Right atrium auricular region (tissue), 2 donors: ENCODE data around the gene PLXNB2. TPM values are rescaled to one million over a fixed set of nuclear protein-coding genes. Genes with fewer than 3 reads are reported as not detected.

Source experiments
- DNase-seq: peaks from one replicate; pipeline ENCODE4 v3.0.0-alpha.2; 2019; ENCODE audit warnings: low spot score
- H3K27ac ChIP-seq, 2 donors: fragments of 200-600 bp; sonication (generic); 1 replicate in 1 of 2; 2 replicates in 1 of 2; pipeline ENCODE4 v1.5.1; 2016 to 2019
- H3K27me3 ChIP-seq, 2 donors: fragments of 200-600 bp; sonication (generic); one replicate each; pipeline versions ENCODE4 v1.5.1 to v1.6.0; 2017 to 2019
- H3K36me3 ChIP-seq: fragments of 200-600 bp; sonication (generic); one replicate; pipeline ENCODE4 v1.5.1; 2016
- H3K4me1 ChIP-seq, 2 donors: fragments of 200-600 bp; sonication (generic); one replicate each; pipeline versions ENCODE4 v1.5.1 to v1.6.0; 2017 to 2019
- H3K4me3 ChIP-seq, 2 donors: fragments of 200-600 bp; sonication (generic); 1 replicate in 1 of 2; 2 replicates in 1 of 2; pipeline ENCODE4 v1.5.1; 2017 to 2019; ENCODE audit warnings: mild to moderate bottlenecking in 1 of 2, moderate library complexity in 1 of 2
- H3K9me3 ChIP-seq, 2 donors: fragments of 200-600 bp; sonication (generic); one replicate each; pipeline ENCODE4 v1.5.1; 2019
- total RNA-seq, 2 donors: library from RNA; depleted of rRNA; stranded (reverse); fragments of >200 nt; gene quantifications; one replicate each; pipeline ENCODE4 v1.1.0, GENCODE V29; 2016
- TF ChIP-seq, protein P1 (sequence below), 2 donors: fragments of 200-600 bp; sonication (generic); IDR thresholded peaks; one replicate each; pipeline ENCODE4 v1.5.1; 2019; ENCODE audit warnings: antibody characterized with exemption in 2 of 2

Gene PLXNB2
- total RNA-seq, 2 donors from 2014 or later, result 60.3 to 92.8 TPM

DNA sequence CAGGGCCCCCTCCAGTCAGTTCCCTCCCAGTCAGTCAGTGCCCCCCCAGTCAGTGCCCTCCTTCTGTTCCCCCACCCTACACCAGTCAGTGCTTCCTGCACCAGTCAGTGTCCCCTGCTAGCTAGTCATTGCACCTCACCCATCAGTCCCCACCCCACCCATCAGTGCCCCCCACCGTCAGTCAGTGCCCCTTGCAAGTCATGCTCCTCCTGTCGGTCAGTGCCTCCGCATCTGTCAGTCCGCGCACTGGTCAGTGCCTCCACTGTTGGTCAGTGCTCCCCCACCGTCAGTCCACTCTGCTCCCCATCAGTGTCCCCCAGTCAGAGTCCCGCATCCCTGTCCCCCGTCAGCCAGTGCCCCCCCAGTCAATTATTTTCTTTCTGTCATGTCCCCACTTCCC lies 39.0 kb upstream of the PLXNB2 start:
- Histone ChIP-seq H3K27ac (no peak overlapping the region), H3K4me3 (no peak overlapping the region), H3K27me3 (no peaks in the 10 kb centered on the region), H3K9me3 (no peaks in the 10 kb centered on the region), H3K4me1 (peaks cover 0 to 28% of the 10 kb centered on the region in 2 donors), H3K36me3 (no peaks in the 10 kb centered on the region)
- no peak for DNase-seq
- TF ChIP-seq, protein P1, sequence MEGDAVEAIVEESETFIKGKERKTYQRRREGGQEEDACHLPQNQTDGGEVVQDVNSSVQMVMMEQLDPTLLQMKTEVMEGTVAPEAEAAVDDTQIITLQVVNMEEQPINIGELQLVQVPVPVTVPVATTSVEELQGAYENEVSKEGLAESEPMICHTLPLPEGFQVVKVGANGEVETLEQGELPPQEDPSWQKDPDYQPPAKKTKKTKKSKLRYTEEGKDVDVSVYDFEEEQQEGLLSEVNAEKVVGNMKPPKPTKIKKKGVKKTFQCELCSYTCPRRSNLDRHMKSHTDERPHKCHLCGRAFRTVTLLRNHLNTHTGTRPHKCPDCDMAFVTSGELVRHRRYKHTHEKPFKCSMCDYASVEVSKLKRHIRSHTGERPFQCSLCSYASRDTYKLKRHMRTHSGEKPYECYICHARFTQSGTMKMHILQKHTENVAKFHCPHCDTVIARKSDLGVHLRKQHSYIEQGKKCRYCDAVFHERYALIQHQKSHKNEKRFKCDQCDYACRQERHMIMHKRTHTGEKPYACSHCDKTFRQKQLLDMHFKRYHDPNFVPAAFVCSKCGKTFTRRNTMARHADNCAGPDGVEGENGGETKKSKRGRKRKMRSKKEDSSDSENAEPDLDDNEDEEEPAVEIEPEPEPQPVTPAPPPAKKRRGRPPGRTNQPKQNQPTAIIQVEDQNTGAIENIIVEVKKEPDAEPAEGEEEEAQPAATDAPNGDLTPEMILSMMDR (IDR thresholded peaks at IDR 0.05), result no peak

DNA sequence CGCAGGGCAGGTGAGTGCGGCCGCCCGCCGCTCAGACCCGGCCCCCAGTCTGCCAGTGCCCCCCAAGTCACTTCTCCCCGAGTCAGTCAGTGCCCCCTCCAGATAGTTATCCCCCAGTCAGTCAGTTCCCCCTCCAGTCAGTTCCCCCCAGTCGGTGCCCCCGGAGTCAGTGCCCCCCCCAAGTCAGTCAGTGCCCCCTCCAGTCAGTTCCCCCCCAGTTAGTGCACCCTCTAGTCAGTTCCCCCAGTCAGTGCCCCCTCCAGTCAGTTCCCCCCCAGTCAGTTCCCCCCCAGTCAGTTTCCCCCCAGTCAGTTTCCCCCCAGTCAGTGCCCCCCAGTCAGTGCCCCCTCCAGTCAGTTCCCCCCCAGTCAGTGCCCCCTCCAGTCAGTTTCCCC lies 36.1 kb upstream of the PLXNB2 start:
- Histone ChIP-seq H3K36me3 (no peaks in the 10 kb centered on the region), H3K27ac (peak overlapping the region; percentile 78 to 84), H3K4me3 (peak overlapping the region; percentile 94 to 95), H3K9me3 (no peaks in the 10 kb centered on the region), H3K4me1 (peaks cover 0 to 28% of the 10 kb centered on the region in 2 donors), H3K27me3 (no peaks in the 10 kb centered on the region)
- DNase-seq, result no peak
- TF ChIP-seq, protein P1 (IDR thresholded peaks at IDR 0.05), result no peak

DNA sequence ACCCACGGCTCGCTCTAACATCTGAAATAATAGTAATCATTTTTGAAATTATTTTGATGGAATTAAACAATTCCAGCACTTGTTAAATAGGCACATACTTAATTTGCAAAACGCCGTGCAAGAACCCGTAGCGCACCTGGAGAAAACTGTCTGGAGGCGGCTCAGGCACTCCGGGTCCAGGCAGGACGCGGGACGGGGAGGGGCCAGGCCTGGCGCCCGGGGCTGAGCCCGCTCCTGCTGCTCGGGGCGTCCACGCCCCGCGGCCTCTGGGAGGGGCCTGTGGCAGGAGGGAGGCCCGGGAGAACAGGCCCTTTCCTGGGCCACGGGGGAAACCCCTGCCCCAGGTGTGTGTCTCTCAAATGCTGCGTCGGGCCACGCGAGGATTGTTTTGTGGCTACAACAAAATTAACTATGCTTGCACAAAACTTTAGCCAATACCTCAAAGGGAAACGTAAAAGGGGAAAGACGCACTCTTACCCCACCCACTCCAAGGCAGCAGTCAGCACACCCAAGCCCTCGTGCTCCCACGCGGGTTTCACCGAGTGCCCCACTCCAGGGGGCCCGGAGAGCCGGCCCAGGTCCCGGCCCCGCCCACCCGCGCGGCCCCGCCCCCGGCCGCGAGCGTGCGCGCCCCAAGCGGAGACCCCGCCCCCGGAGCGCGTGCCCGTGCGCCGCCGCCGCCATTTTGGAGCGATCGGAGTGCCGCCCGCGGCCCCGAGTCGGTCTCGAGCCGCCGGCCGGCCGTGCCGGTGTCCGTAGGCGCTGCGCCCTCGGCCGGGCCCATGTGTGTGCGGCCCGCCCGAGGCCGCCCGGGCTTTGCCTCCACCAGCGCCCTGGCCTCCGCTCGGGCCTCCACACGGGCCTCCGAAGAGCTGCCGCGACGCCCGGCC lies 35.5 kb upstream of the PLXNB2 start, which contains the start of gene PPP6R2:
PPP6R2 (plus strand) TSS at position 677 of the 890 bp plus-strand sequence. CDS start 50,582 bp downstream, outside the sequence.
- no peaks in the 10 kb centered on the region for H3K27me3 ChIP-seq
- no peaks in the 10 kb centered on the region for H3K9me3 ChIP-seq
- H3K4me3 ChIP-seq, result peak within 1 kb of the TSS; percentile 94 to 95
- peak within 1 kb of the TSS; percentile 78 to 84 for H3K27ac ChIP-seq
- peaks cover 0 to 28% of the 10 kb centered on the region in 2 donors for H3K4me1 ChIP-seq
- TF ChIP-seq, protein P1 (IDR thresholded peaks at IDR 0.05), result peak in 1 of 2 donors; percentile 48
- DNase-seq, result no peak
- H3K36me3 ChIP-seq, result no peaks in the 10 kb centered on the region

DNA sequence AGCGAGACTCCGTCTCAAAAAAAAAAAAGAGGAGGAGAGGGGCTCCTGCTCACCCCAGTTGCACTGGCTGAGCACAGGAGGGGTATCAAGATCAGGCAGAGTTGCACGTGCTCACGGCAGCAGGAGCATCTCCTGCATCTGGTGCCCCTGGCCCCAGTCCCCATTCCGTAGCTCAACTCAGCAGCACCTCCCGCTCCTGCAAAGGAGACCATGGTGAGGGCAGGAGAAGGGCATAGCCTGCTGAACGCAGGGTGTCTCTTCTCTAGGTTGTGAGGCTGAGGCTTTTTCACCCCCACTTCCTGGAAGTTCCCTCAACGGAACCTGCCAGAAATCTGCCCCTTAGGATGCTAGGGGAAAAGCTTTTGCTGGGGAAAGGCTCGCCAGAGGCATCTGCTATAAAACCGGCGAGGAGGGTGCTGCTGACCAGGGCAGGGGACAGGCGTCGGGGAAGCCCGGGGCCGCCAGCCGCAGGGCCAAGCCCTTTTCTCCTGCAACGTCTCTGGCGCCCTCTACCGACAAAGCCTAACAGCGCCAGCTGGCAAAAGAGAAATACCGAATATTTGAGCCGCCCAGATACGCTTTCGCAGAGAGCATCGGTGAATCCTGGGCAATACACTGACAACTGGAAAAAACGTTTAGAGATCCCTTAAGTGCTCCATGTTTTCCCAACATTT lies 34.7 kb upstream of the PLXNB2 start:
- peak; percentile 88 for DNase-seq
- H3K36me3 ChIP-seq, result no peaks in the 10 kb centered on the region
- H3K27ac ChIP-seq, result peak overlapping the region; percentile 78 to 84
- no peaks in the 10 kb centered on the region for H3K27me3 ChIP-seq
- H3K9me3 ChIP-seq, result no peaks in the 10 kb centered on the region
- TF ChIP-seq, protein P1 (IDR thresholded peaks at IDR 0.05), result peak; percentile 88 to 97
- peaks cover 0 to 22% of the 10 kb centered on the region in 2 donors for H3K4me1 ChIP-seq
- H3K4me3 ChIP-seq, result peak overlapping the region; percentile 94 to 95

DNA sequence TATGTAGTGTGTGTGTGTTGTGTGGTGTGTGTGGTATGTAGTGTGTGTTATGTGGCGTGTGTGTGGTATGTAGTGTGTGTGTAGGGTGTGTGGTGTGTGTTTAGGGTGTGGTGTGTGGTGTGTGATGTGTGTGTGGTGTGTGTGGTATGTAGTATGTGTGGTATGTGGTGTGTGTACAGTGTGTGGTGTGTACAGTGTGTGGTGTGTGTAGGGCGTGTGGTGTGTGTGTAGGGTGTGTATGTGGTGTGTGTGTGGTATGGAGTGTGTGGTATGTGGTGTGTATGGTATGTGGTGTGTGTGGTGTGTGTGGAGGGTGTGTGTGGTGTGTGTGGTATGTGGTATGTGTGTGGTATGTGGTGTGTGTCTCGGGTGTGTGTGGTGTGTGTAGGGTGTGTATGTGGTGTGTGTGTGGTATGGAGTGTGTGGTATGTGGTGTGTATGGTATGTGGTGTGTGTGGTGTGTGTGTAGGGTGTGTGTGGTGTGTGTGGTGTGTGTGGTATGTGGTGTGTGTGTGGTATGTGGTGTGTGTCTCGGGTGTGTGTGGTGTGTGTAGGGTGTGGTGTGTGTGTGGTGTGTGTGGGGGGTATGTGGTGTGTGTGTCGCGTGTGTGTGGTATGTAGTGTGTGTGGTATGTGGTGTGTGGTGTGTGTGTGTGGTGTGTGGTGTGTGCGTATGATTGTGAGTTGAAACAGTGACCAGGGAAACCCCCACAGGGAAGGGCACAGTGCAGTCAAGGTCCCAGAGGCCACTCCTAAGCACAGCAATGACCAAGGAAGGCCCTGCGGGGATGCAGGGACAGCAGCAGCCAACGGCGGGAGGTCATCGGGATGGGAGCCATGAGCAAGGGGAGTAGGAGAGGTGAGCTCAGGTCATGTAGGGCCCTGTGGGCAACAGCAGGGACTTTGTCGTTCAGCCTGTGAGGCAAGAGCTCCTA lies 32.8 kb upstream of the PLXNB2 start:
- Histone ChIP-seq H3K27me3 (no peaks in the 10 kb centered on the region), H3K27ac (no peak overlapping the region), H3K36me3 (no peaks in the 10 kb centered on the region), H3K4me3 (no peak overlapping the region), H3K4me1 (peaks cover 0 to 12% of the 10 kb centered on the region in 2 donors), H3K9me3 (no peaks in the 10 kb centered on the region)
- no peak for DNase-seq
- TF ChIP-seq, protein P1 (IDR thresholded peaks at IDR 0.05), result no peak
